Cardiac muscle cell (in vitro differentiated cells and primary cell): ENCODE results near the gene LPAR4. TPM values are rescaled to one million over a fixed set of nuclear protein-coding genes. Genes with fewer than 3 reads are reported as not detected.

Experiments used
- DNase-seq, 2 donors: peaks; one replicate each; pipeline versions ENCODE4 v3.0.0 to v3.0.0-alpha.2; 2010 to 2017; ENCODE audit warnings: low read depth in 1 of 2, low spot score in 1 of 2
- H3K27ac ChIP-seq: fragments of 200-600 bp; sonication (generic); 2 replicates; pipeline ENCODE4 v1.5.1; 2016
- H3K27me3 ChIP-seq: fragments of 200-600 bp; sonication (generic); 2 replicates; pipeline ENCODE4 v1.6.0; 2016; ENCODE audit warnings: control low read depth
- H3K36me3 ChIP-seq: fragments of 200-600 bp; sonication (generic); 2 replicates; pipeline ENCODE4 v1.5.1; 2016; ENCODE audit warnings: control low read depth
- H3K4me1 ChIP-seq: fragments of 200-600 bp; sonication (generic); 2 replicates; pipeline ENCODE4 v1.8.1; 2017; ENCODE audit warnings: low read depth, mild to moderate bottlenecking, mixed run types
- H3K4me3 ChIP-seq: fragments of 200-600 bp; sonication (generic); 2 replicates; pipeline ENCODE4 v1.5.1; 2016; ENCODE audit warnings: mild to moderate bottlenecking
- H3K9me3 ChIP-seq: fragments of 200-600 bp; sonication (generic); 2 replicates; pipeline ENCODE4 v1.5.1; 2017; ENCODE audit warnings: low read depth, mild to moderate bottlenecking, control low read depth
- CTCF ChIP-seq: IDR thresholded peaks from 2 replicates; pipeline ENCODE4 v1.5.1; 2012; ENCODE audit warnings: low read depth, mild to moderate bottlenecking, low read length
- polyA plus RNA-seq: library from polyadenylated mRNA; unstranded; fragments of >200 nt; fragmentation: Nextera tagmentation; extraction: Ambion mirVana; gene quantifications from 2 replicates; pipeline ENCODE4 v1.2.1, GENCODE V29; 2016
- total RNA-seq: library from RNA; depleted of rRNA; stranded (reverse); fragments of >200 nt; gene quantifications from 2 replicates; pipeline ENCODE4 v1.2.3, GENCODE V29; 2016

The LPAR4 gene
- total and polyA plus RNA-seq, 2 experiments from 2014 or later, result 0.77 to 1.5 TPM

DNA sequence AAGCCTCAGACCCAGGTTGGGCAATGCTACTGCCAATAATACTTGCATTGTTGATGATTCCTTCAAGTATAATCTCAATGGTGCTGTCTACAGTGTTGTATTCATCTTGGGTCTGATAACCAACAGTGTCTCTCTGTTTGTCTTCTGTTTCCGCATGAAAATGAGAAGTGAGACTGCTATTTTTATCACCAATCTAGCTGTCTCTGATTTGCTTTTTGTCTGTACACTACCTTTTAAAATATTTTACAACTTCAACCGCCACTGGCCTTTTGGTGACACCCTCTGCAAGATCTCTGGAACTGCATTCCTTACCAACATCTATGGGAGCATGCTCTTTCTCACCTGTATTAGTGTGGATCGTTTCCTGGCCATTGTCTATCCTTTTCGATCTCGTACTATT, 7.4 kb downstream of the LPAR4 start:
- Histone ChIP-seq H3K4me1 (no peaks in the 10 kb centered on the region), H3K36me3 (no peaks in the 10 kb centered on the region), H3K4me3 (no peak overlapping the region), H3K9me3 (no peaks in the 10 kb centered on the region), H3K27me3 (no peaks in the 10 kb centered on the region), H3K27ac (no peak overlapping the region)
- no peak for DNase-seq
- TF ChIP-seq CTCF, result no peak

- no peaks in the 10 kb centered on the region for H3K4me1 ChIP-seq
- no peak for TF ChIP-seq CTCF
- H3K27me3 ChIP-seq, result no peaks in the 10 kb centered on the region
- no peak overlapping the region for H3K27ac ChIP-seq
- no peak overlapping the region for H3K4me3 ChIP-seq
- H3K36me3 ChIP-seq, result no peaks in the 10 kb centered on the region
- DNase-seq, result no peak
- no peaks in the 10 kb centered on the region for H3K9me3 ChIP-seq
Observed at GRCh38 chrX:78759081-78759480, 11.6 kb downstream of the LPAR4 start.

DNA sequence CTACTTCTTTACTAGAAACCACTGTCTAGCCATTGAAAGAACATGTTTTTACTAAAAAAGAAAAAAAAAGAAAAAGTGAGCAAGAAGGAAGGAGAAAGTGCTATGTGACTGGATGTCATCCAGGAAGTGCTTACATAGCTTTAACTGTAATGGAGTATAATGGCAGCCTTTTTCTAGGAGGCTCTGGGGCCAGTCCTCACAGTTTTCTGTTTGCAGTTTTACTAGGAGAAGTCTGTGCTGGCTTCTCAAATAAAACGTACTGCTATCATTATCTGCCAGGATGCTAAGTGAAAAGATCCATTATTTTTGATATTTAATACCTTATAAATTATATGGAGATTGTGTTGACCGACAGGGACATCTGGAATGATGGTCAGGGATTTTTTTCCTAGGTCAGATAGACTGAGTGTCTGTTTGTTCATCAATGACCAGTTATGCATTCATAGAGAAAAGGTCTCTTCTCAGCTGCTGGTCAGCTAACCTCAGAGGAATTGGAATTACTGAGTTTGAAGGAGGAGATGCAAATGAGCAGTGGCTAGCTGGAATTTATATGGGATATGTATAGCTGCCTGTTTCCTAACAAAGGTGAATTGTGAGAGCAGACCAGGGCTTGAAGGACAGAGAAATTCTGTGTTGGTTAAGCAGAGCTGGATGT, 21.7 kb downstream of the LPAR4 start:
- Histone ChIP-seq H3K9me3 (peaks cover 3% of the 10 kb centered on the region), H3K4me3 (no peak overlapping the region), H3K27me3 (no peaks in the 10 kb centered on the region), H3K27ac (no peak overlapping the region), H3K36me3 (no peaks in the 10 kb centered on the region), H3K4me1 (no peaks in the 10 kb centered on the region)
- no peak for TF ChIP-seq CTCF
- no peak for DNase-seq

DNA sequence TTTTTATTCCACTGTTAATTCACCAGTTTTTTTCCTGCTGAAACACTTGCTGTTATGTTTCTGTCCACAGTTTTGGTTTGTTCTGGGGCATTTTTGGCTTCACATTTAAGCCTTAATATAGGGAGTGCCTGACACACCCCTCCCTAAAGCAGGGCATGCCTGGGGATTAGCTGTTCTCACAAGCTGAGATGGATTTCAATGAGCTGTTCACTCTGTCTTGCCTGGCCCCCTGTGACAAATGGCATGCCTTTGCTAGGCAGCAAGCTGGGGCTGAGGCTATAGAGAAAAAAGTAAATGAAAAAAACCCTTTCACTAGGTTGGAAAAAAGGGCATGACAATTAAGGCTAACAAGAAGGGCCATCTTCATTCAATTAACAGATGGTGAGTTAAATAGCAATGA, 22.4 kb downstream of the LPAR4 start:
- no peaks in the 10 kb centered on the region for H3K36me3 ChIP-seq
- no peak for TF ChIP-seq CTCF
- DNase-seq, result no peak
- no peaks in the 10 kb centered on the region for H3K4me1 ChIP-seq
- H3K4me3 ChIP-seq, result no peak overlapping the region
- H3K27ac ChIP-seq, result no peak overlapping the region
- H3K9me3 ChIP-seq, result peaks cover 3% of the 10 kb centered on the region
- H3K27me3 ChIP-seq, result no peaks in the 10 kb centered on the region

DNA sequence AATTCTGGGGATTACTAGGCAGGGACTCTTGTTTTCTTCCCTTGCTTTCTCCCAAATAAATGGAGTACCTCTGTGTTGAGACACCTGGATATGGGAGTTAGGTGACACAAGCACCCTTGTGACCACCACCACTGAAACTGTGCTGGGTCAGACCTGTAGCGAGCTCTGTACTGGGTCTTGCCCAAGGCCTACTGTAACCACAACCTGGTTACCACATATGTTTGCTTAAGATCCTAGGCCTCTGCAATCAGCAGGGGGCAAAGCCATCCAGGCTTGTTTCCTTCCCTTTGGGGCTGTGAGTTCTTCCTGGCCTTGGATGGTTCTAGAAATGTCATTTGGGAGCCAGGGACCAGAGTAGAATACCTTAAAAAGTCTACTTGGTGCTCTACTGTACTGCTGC, 49.4 kb downstream of the LPAR4 start:
- Histone ChIP-seq H3K36me3 (no peaks in the 10 kb centered on the region), H3K27ac (no peak overlapping the region), H3K27me3 (no peaks in the 10 kb centered on the region), H3K4me1 (no peaks in the 10 kb centered on the region), H3K9me3 (no peaks in the 10 kb centered on the region), H3K4me3 (no peak overlapping the region)
- no peak for DNase-seq
- no peak for TF ChIP-seq CTCF

DNA sequence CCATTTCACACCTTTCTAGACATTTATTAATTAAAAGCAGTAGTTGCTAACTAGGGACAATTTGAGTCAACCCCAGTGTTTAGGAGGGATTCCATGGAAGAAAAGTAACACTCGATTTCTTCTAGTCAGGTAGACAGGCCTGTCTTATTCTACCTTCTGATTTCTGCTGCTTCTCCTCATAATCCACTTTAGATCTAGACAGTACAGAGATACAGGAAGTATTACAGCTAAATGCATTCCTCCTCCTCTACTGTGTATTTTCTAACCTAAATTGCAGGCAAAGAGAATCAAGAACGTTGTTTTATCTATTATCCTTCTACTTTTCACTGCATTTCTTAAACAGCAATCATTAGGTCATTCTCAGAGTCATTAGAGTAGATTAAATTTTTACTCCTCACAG, 52.6 kb downstream of the LPAR4 start:
- DNase-seq, result no peak
- no peaks in the 10 kb centered on the region for H3K4me1 ChIP-seq
- H3K9me3 ChIP-seq, result no peaks in the 10 kb centered on the region

More for the DNA sequence above, 52.6 kb downstream of the LPAR4 start:
- Histone ChIP-seq H3K36me3 (no peaks in the 10 kb centered on the region), H3K27me3 (no peaks in the 10 kb centered on the region), H3K27ac (no peak overlapping the region), H3K4me3 (no peak overlapping the region)
- no peak for TF ChIP-seq CTCF
